T-helper 1 cell treated with Interleukin-12 subunit alpha and Interleukin-12 subunit beta and Interleukin-4 antibody, amounts not matched to agents 30 μg/mL and 1 μg/mL, for 36 hours (primary cell): ENCODE measurements around the gene POGLUT3.

Experiments used
- H3K27ac Mint-ChIP-seq: one replicate; pipeline ENCODE4 v1.8.0; 2021; ENCODE audit warnings: mild to moderate bottlenecking, mixed read lengths
- H3K27me3 Mint-ChIP-seq: one replicate; pipeline ENCODE4 v1.8.0; 2021; ENCODE audit warnings: low read depth, mixed read lengths
- H3K36me3 Mint-ChIP-seq: one replicate; pipeline ENCODE4 v1.8.0; 2021; ENCODE audit warnings: low read depth, mixed read lengths
- H3K4me1 Mint-ChIP-seq: one replicate; pipeline ENCODE4 v1.8.0; 2021; ENCODE audit warnings: low read depth, mixed read lengths
- H3K4me3 Mint-ChIP-seq: one replicate; pipeline ENCODE4 v1.8.0; 2021; ENCODE audit warnings: mild to moderate bottlenecking, moderate library complexity, mixed read lengths
- H3K9me3 Mint-ChIP-seq: one replicate; pipeline ENCODE4 v1.8.0; 2021; ENCODE audit warnings: mixed read lengths

Gene POGLUT3, protein sequence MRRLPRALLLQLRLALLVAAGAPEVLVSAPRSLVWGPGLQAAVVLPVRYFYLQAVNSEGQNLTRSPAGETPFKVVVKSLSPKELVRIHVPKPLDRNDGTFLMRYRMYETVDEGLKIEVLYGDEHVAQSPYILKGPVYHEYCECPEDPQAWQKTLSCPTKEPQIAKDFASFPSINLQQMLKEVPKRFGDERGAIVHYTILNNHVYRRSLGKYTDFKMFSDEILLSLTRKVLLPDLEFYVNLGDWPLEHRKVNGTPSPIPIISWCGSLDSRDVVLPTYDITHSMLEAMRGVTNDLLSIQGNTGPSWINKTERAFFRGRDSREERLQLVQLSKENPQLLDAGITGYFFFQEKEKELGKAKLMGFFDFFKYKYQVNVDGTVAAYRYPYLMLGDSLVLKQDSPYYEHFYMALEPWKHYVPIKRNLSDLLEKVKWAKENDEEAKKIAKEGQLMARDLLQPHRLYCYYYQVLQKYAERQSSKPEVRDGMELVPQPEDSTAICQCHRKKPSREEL

DNA sequence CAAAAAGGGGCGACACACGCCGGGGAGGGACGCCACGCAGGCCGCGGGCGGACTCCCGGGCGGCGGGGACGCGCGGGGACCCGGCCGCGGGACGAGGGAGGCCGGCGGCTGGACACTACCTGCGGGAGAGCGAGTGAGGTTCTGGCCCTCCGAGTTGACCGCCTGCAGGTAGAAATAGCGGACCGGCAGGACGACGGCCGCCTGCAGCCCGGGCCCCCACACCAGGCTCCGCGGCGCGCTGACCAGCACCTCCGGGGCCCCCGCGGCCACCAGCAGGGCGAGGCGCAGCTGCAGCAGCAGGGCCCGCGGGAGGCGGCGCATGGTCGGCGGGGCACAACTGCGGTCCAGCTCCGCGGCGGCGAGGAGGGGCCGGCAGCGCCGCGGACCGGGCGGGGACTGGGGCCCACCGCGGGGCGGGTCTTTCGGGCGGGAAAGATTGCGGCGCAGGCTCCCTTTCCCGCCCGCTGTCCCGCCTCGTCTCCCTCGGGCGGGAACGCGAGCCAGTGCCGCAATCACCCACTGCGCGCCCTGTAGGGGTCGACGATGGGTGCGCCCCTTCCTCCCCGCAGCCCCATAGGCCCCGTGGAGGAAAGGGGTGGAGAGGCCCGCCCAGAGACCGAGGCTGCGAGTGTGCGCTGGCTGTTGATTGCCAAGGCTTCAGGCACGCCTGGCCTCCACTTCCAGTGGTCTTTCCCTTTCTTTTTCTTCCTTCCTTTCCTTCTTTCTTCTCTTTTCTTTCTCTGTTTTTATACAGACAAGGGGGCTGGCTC, at the start of gene POGLUT3:
TSS of gene POGLUT3 (minus strand) at position 339 of the 770 bp plus-strand sequence. CDS start at position 321, 18 bp downstream.
- Mint-ChIP-seq H3K9me3 (no peaks in the 10 kb centered on the region), H3K27ac (peak within 1 kb of the TSS; percentile 100), H3K27me3 (peaks cover 3% of the 10 kb centered on the region), H3K4me1 (peaks cover 22% of the 10 kb centered on the region), H3K4me3 (peak within 1 kb of the TSS; percentile 99), H3K36me3 (peaks cover 6% of the 10 kb centered on the region)

DNA sequence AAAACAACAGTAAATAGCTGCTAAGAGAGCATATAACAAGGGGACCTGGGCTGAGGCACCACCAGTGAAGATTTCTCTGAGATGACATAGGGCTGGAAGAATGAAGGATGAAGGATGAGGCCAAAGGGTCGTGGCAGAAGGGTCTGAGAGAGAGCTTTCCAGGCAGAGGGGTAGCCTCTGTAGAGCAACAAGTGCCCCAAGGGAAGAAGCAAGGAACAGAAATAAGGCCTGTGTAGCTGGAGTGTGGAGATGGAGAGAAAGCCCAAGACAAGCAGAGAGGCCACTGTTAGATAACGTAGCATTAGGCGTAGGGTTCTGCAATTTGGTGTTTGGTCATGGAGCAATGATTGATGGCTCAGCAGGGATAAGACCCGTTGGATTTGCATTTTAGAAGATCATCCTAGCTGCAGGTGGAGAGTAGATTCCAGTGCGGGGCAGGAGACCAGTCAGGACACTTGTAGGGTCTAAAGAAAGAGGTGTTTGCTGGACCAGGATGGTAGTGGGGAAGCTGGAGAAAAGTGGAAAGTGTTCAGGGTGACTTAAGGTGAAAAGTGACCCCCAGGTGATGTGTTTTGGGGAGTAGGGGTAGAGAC, 47.8 kb upstream of the POGLUT3 start:
- Mint-ChIP-seq H3K27ac (peak overlapping the region; percentile 8), H3K9me3 (no peaks in the 10 kb centered on the region), H3K4me3 (no peak overlapping the region), H3K27me3 (no peaks in the 10 kb centered on the region), H3K36me3 (no peaks in the 10 kb centered on the region), H3K4me1 (no peaks in the 10 kb centered on the region)

GRCh38 chr11:108543316-108543964, 45.3 kb upstream of the POGLUT3 start:
- Mint-ChIP-seq H3K27ac (no peak overlapping the region), H3K27me3 (no peaks in the 10 kb centered on the region), H3K36me3 (no peaks in the 10 kb centered on the region), H3K4me3 (no peak overlapping the region), H3K9me3 (no peaks in the 10 kb centered on the region), H3K4me1 (no peaks in the 10 kb centered on the region)

GRCh38 chr11:108541531-108541930, 43.3 kb upstream of the POGLUT3 start:
- Mint-ChIP-seq H3K27me3 (no peaks in the 10 kb centered on the region), H3K9me3 (no peaks in the 10 kb centered on the region), H3K27ac (no peak overlapping the region), H3K4me1 (no peaks in the 10 kb centered on the region), H3K4me3 (no peak overlapping the region), H3K36me3 (no peaks in the 10 kb centered on the region)

DNA sequence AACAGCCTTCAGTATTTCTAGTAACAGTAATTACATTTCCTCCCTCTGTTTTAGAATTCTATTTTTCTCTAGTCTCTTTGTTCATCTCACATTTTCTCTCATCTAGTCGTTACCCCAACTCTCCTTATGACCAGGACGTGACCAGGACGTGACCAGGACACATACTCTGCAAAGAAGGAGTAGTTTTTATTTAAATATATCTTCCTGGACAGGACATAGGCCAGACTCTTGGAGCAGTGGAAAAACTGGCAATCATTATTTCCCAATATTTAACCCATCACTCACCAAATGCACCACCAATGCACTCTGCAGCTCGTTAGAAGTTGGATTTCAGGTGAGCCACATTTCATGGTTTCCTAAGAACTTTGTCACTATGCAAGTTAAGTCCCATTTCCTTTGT, 40.3 kb upstream of the POGLUT3 start:
- no peaks in the 10 kb centered on the region for H3K9me3 Mint-ChIP-seq
- no peaks in the 10 kb centered on the region for H3K27me3 Mint-ChIP-seq
- no peak overlapping the region for H3K4me3 Mint-ChIP-seq
- H3K27ac Mint-ChIP-seq, result no peak overlapping the region
- no peaks in the 10 kb centered on the region for H3K36me3 Mint-ChIP-seq
- no peaks in the 10 kb centered on the region for H3K4me1 Mint-ChIP-seq

DNA sequence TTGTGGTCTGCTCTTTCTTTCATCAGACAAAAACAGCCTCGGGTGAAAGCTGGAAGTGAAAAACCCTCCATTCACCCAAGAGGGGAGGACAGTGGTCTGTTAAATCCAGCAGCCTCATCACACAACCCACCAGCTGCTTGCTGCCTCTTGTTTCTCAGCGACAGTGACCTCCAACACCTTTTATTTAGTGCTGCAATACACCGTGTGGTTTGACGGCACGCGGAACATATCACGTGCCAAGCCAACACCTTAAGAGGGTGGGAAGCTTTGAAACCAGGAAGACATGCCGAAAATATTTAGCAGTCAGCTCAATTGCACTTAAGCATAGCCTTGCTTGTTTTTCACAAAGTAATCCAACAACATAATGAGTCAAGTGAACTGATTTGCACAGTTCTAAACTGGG, 39.8 kb upstream of the POGLUT3 start:
- Mint-ChIP-seq H3K4me1 (no peaks in the 10 kb centered on the region), H3K27ac (no peak overlapping the region), H3K4me3 (no peak overlapping the region), H3K27me3 (no peaks in the 10 kb centered on the region), H3K9me3 (no peaks in the 10 kb centered on the region), H3K36me3 (no peaks in the 10 kb centered on the region)

- Mint-ChIP-seq H3K4me3 (no peak overlapping the region), H3K9me3 (no peaks in the 10 kb centered on the region), H3K27ac (no peak overlapping the region), H3K27me3 (no peaks in the 10 kb centered on the region), H3K36me3 (no peaks in the 10 kb centered on the region), H3K4me1 (no peaks in the 10 kb centered on the region)
Observed at GRCh38 chr11:108536783-108537182, 38.6 kb upstream of the POGLUT3 start.

GRCh38 chr11:108535384-108535955, 37.3 kb upstream of the POGLUT3 start:
- no peaks in the 10 kb centered on the region for H3K9me3 Mint-ChIP-seq
- H3K27ac Mint-ChIP-seq, result no peak overlapping the region
- H3K36me3 Mint-ChIP-seq, result no peaks in the 10 kb centered on the region
- H3K27me3 Mint-ChIP-seq, result no peaks in the 10 kb centered on the region
- H3K4me1 Mint-ChIP-seq, result peaks cover 2% of the 10 kb centered on the region
- H3K4me3 Mint-ChIP-seq, result no peak overlapping the region

GRCh38 chr11:108534274-108534882, 36.2 kb upstream of the POGLUT3 start:
- H3K27me3 Mint-ChIP-seq, result no peaks in the 10 kb centered on the region
- no peak overlapping the region for H3K4me3 Mint-ChIP-seq
- H3K9me3 Mint-ChIP-seq, result no peaks in the 10 kb centered on the region
- no peaks in the 10 kb centered on the region for H3K36me3 Mint-ChIP-seq
- H3K4me1 Mint-ChIP-seq, result peaks cover 2% of the 10 kb centered on the region
- H3K27ac Mint-ChIP-seq, result no peak overlapping the region

GRCh38 chr11:108530426-108530825, 32.2 kb upstream of the POGLUT3 start:
- H3K27me3 Mint-ChIP-seq, result no peaks in the 10 kb centered on the region
- H3K4me1 Mint-ChIP-seq, result peaks cover 2% of the 10 kb centered on the region
- no peak overlapping the region for H3K4me3 Mint-ChIP-seq
- H3K9me3 Mint-ChIP-seq, result no peaks in the 10 kb centered on the region
- H3K27ac Mint-ChIP-seq, result no peak overlapping the region
- no peaks in the 10 kb centered on the region for H3K36me3 Mint-ChIP-seq

GRCh38 chr11:108527382-108527781, 29.2 kb upstream of the POGLUT3 start:
- Mint-ChIP-seq H3K27me3 (no peaks in the 10 kb centered on the region), H3K4me3 (no peak overlapping the region), H3K27ac (no peak overlapping the region), H3K36me3 (no peaks in the 10 kb centered on the region), H3K4me1 (peaks cover 2% of the 10 kb centered on the region), H3K9me3 (no peaks in the 10 kb centered on the region)

DNA sequence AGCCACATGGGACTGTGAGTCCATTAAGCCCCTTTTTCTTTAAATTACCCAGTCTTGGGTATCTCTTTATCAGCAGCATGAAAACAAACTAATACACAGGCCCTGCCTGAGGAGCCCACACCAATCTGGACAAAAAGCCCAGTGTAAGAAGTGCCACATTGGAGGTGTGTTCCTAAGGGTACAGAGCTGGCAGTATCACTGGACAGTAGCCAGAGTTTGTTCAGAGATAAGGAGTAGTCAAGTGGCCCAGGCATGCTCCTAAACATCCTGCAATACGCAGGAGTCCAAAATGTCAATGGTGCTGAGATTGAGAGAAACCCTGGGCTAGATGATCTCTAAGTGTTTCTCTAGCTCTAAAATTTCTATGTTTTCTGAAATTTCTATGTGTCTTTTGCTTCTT, 27.0 kb upstream of the POGLUT3 start:
- Mint-ChIP-seq H3K4me3 (no peak overlapping the region), H3K27ac (no peak overlapping the region), H3K9me3 (no peaks in the 10 kb centered on the region), H3K4me1 (no peaks in the 10 kb centered on the region), H3K27me3 (no peaks in the 10 kb centered on the region), H3K36me3 (no peaks in the 10 kb centered on the region)

- no peak overlapping the region for H3K27ac Mint-ChIP-seq
- no peaks in the 10 kb centered on the region for H3K27me3 Mint-ChIP-seq
- H3K4me3 Mint-ChIP-seq, result no peak overlapping the region
Observed at GRCh38 chr11:108524422-108524821, 26.2 kb upstream of the POGLUT3 start.

DNA sequence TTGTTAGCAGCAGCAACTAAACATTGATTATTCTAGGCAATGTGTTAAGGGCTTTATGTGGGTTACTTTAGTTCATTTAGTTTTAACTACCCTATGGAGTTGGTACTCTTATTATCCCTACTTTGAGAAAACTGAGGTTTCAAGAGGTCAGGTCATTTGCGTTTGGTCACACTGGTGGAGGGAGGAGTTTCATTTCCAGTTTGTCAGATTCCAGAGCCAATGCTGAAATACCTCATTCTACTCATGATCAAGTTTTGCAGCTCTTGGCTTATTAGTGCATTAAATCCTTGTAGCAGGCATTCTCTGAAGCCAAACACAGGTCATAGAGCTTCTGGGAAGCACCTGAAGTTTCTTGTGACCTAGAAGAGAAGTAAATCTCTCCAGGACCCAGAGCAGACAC, 24.1 kb upstream of the POGLUT3 start:
- Mint-ChIP-seq H3K27me3 (no peaks in the 10 kb centered on the region), H3K9me3 (no peaks in the 10 kb centered on the region), H3K27ac (no peak overlapping the region), H3K4me1 (no peaks in the 10 kb centered on the region), H3K4me3 (no peak overlapping the region), H3K36me3 (no peaks in the 10 kb centered on the region)

More at GRCh38 chr11:108524422-108524821, 26.2 kb upstream of the POGLUT3 start:
- no peaks in the 10 kb centered on the region for H3K4me1 Mint-ChIP-seq
- no peaks in the 10 kb centered on the region for H3K36me3 Mint-ChIP-seq
- no peaks in the 10 kb centered on the region for H3K9me3 Mint-ChIP-seq
